Panc1 (cell line): Measurements from ENCODE around the gene IDH2. TPM values are rescaled to one million over a fixed set of nuclear protein-coding genes. Genes with fewer than 3 reads are reported as not detected.
A peak's percentile ranks its signal among the peaks of the same experiment; 100 is the strongest.

Experiments used
- ATAC-seq: fragments of 200-7000 bp; cut with Tn5 transposase; 2 replicates; pipeline ENCODE4 v1.9.1; 2020; ENCODE audit warnings: mild to moderate bottlenecking, moderate library complexity
- BruUV-seq: library from RNA; stranded (reverse); fragments of 400-500 nt; replicated peaks from 2 replicates; lab custom pipeline; 2021; lab: Mats Ljungman, UMichigan
- CTCF ChIA-PET: fragments of 300-600 bp; sonication (Branson Sonifier 250); formaldehyde crosslinking; loops from one replicate; lab custom pipeline; 2022; ENCODE audit warnings: antibody characterized with exemption; lab: Charles Lee
- POLR2A ChIA-PET: fragments of 300-600 bp; sonication (Branson Sonifier 250); formaldehyde crosslinking; loops from one replicate; lab custom pipeline; 2022; ENCODE audit warnings: antibody characterized with exemption; lab: Charles Lee
- DNase-seq: peaks from one replicate; pipeline ENCODE4 v3.0.0-alpha.2; 2010; ENCODE audit warnings: low read depth, low spot score
- H3K27ac ChIP-seq: 2 replicates; pipeline ENCODE4 v1.5.1; 2011; ENCODE audit warnings: mild to moderate bottlenecking, low read length, inconsistent platforms
- H3K27me3 ChIP-seq: fragments of 200-500 bp; sonication (Bioruptor generic); 2 replicates; pipeline ENCODE4 v1.6.0; 2014; ENCODE audit warnings: low read length, inconsistent platforms; ENCODE audit not compliant: control insufficient read depth, insufficient read depth
- H3K36me3 ChIP-seq: fragments of 200-500 bp; sonication (Bioruptor generic); 2 replicates; pipeline ENCODE4 v1.5.1; 2014; ENCODE audit warnings: inconsistent platforms, mild to moderate bottlenecking, low read length, moderate library complexity; ENCODE audit not compliant: control insufficient read depth, insufficient read depth
- H3K4me1 ChIP-seq: 2 replicates; pipeline ENCODE4 v1.5.1; 2011; ENCODE audit warnings: inconsistent platforms, mild to moderate bottlenecking, low read length, moderate library complexity; ENCODE audit not compliant: control insufficient read depth, insufficient read depth
- H3K4me3 ChIP-seq, 2 experiments: 2 replicates each; pipeline ENCODE4 v1.5.1; 2011 to 2012; ENCODE audit warnings: low read depth in 2 of 2, low read length in 2 of 2, mild to moderate bottlenecking in 2 of 2, inconsistent platforms in 1 of 2, moderate library complexity in 1 of 2
- H3K9me3 ChIP-seq: fragments of 200-500 bp; sonication (Bioruptor generic); 2 replicates; pipeline ENCODE4 v1.5.1; 2014; ENCODE audit warnings: low read depth, mild to moderate bottlenecking, inconsistent platforms, low read length, moderate library complexity; ENCODE audit not compliant: control insufficient read depth, insufficient read depth
- CTCF ChIP-seq: fragments of 450-650 bp; IDR thresholded peaks from 2 replicates; pipeline ENCODE4 v1.5.1; 2017; ENCODE audit warnings: mild to moderate bottlenecking
- POLR2AphosphoS5 ChIP-seq: IDR thresholded peaks from 2 replicates; pipeline ENCODE4 v1.6.1; 2012; ENCODE audit warnings: mild to moderate bottlenecking, low read depth, low read length, moderate library complexity
- REST ChIP-seq, 2 experiments: IDR thresholded peaks; 2 replicates each; pipeline ENCODE4 v1.6.1; 2011 to 2012; ENCODE audit warnings: low read depth in 2 of 2, control low read depth in 1 of 2, low read length in 1 of 2, mild to moderate bottlenecking in 1 of 2, moderate library complexity in 1 of 2; ENCODE audit not compliant: insufficient read depth in 1 of 2
- SIN3A ChIP-seq: IDR thresholded peaks from 2 replicates; pipeline ENCODE4 v1.6.1; 2012; ENCODE audit warnings: low read depth, mild to moderate bottlenecking, low read length, moderate library complexity, borderline replicate concordance; ENCODE audit not compliant: insufficient read depth
- TCF7L2 ChIP-seq: IDR thresholded peaks from 2 replicates; pipeline ENCODE4 v1.6.1; 2011; ENCODE audit warnings: mild to moderate bottlenecking, low read depth, low read length, inconsistent platforms
- in situ Hi-C: cut with HindIII; loops from 2 replicates; pipeline ENCODE4 v1.10.0; 2016; ENCODE audit warnings: low sequenced_read_pairs, low pct_unique_long_range_greater_than_20kb
- intact Hi-C: fragments of 100-400 bp; cut with micrococcal nuclease; formaldehyde crosslinking; loops from one replicate; pipeline ENCODE4 v1.10.0; 2022; ENCODE audit not compliant: unreplicated experiment
- total RNA-seq: library from RNA; stranded (reverse); gene quantifications from one replicate; pipeline ENCODE4 v1.2.1, GENCODE V29; 2021; ENCODE audit not compliant: unreplicated experiment

IDH2 gene
- total RNA-seq, 1 experiment from 2014 or later: 197 TPM

GRCh38 chr15:90086868-90087268, 15.4 kb downstream of the IDH2 start:
- Histone ChIP-seq H3K9me3 (no peaks in the 10 kb centered on the region), H3K27ac (no peak overlapping the region), H3K4me1 (no peaks in the 10 kb centered on the region; the same call in 1 of the 2 replicates), H3K4me3 (no peak overlapping the region), H3K36me3 (0 out of 2 replicates have a peak, but pooled peaks cover 2% of the 10 kb centered on the region), H3K27me3 (no peaks in the 10 kb centered on the region)
- POLR2A ChIA-PET: interaction anchor here (0.5 kb wide), 1 partner anchor 98 kb away, joined by 3 read pairs; no protein-coding TSS in a partner anchor
- BruUV-seq: no TSS peak
- CTCF ChIA-PET: interaction anchor here (0.6 to 2.6 kb wide), 3 partner anchors 188 to 610 kb away, joined by 3 to 9 read pairs (median 3); no protein-coding TSS in a partner anchor
- intact Hi-C loops (no loop called here), in situ Hi-C loops (no loop called here)
- TF ChIP-seq REST (IDR thresholded peaks at IDR 0.05; ENCODE audit: insufficient read depth in 1 of 2, low read depth in 2 of 2, low read length in 1 of 2): no peak
- peak; percentile 86 for TF ChIP-seq CTCF
- DNase-seq (no peak), ATAC-seq (peak; percentile 74)

GRCh38 chr15:90085565-90085964, 16.7 kb downstream of the IDH2 start:
- POLR2A ChIA-PET: no interaction called here
- no peaks in the 10 kb centered on the region; the same call in 1 of the 2 replicates for H3K4me1 ChIP-seq
- DNase-seq (no peak), ATAC-seq (no peak)
- no TSS peak for BruUV-seq
- 0 out of 2 replicates have a peak, but pooled peaks cover 2% of the 10 kb centered on the region for H3K36me3 ChIP-seq
- no peak overlapping the region; the same call in 1 of the 2 replicates for H3K27ac ChIP-seq
- H3K4me3 ChIP-seq: no peak overlapping the region
- no peaks in the 10 kb centered on the region for H3K9me3 ChIP-seq
- TF ChIP-seq POLR2AphosphoS5 (no peak), TCF7L2 (no peak), CTCF (no peak), REST (IDR thresholded peaks at IDR 0.05; ENCODE audit: insufficient read depth in 1 of 2, low read depth in 2 of 2, low read length in 1 of 2) (no peak), SIN3A (no peak)
- CTCF ChIA-PET: interaction anchor here (0.5 to 2.6 kb wide), 2 partner anchors 72 to 187 kb away, joined by 5 to 9 read pairs; no protein-coding TSS in a partner anchor
- intact Hi-C loops (no loop called here), in situ Hi-C loops (no loop called here)
- no peaks in the 10 kb centered on the region for H3K27me3 ChIP-seq
